K562 (cell line): ENCODE results near the gene ZNF624. TPM values are rescaled to one million over a fixed set of nuclear protein-coding genes. Genes with fewer than 3 reads are reported as not detected.

Experiments
- CBFA2T2 ChIP-seq: fragments of 450-650 bp; conservative IDR thresholded peaks from 2 replicates; pipeline ENCODE4 v1.6.1; 2017; ENCODE audit warnings: mild to moderate bottlenecking
- CREB3 ChIP-seq: fragments of 450-650 bp; conservative IDR thresholded peaks from 2 replicates; pipeline ENCODE4 v1.6.1; 2016; ENCODE audit warnings: missing genetic modification characterization, low read depth, mild to moderate bottlenecking, missing compliant biosample characterization, moderate library complexity
- HINFP ChIP-seq: fragments of 450-650 bp; conservative IDR thresholded peaks from 2 replicates; pipeline ENCODE4 v1.6.1; 2016; ENCODE audit warnings: missing genetic modification characterization, low read depth, mild to moderate bottlenecking, control low read depth, missing compliant biosample characterization
- HMBOX1 ChIP-seq: sonication (generic); IDR thresholded peaks from 2 replicates; pipeline ENCODE4 v1.6.1; 2016
- MTA2 ChIP-seq: fragments of 450-650 bp; IDR thresholded peaks from 2 replicates; pipeline ENCODE4 v1.6.1; 2016; ENCODE audit warnings: low read depth
- NFE2 ChIP-seq: IDR thresholded peaks from 2 replicates; pipeline ENCODE4 v1.6.1; 2014; ENCODE audit warnings: antibody characterized with exemption, low read depth
- RBM34 ChIP-seq: fragments of 200-400 bp; formaldehyde crosslinking; IDR thresholded peaks from 2 replicates; pipeline ENCODE4 v1.6.1; 2018; ENCODE audit warnings: low read length, borderline replicate concordance; ENCODE audit not compliant: insufficient read depth
- RCOR1 ChIP-seq, 2 experiments: IDR thresholded peaks; 2 replicates each; pipeline ENCODE4 v1.6.1; 2012; ENCODE audit warnings: low read depth in 2 of 2, low read length in 2 of 2, borderline replicate concordance in 1 of 2, improper control_type of control experiment in 1 of 2
- REST ChIP-seq, 2 experiments: fragments of 450-650 bp; formaldehyde crosslinking in 1 of 2; IDR thresholded peaks; 2 replicates each; pipeline versions ENCODE4 v1.4.0 to v1.6.1; 2014 to 2020; ENCODE audit warnings: mild to moderate bottlenecking in 2 of 2, borderline replicate concordance in 1 of 2, low read depth in 1 of 2
- SETDB1 ChIP-seq: IDR thresholded peaks from one replicate; pipeline ENCODE4 v1.6.1; 2012; ENCODE audit warnings: low read length, control low read depth, inconsistent platforms
- SRSF9 ChIP-seq: fragments of 200-400 bp; formaldehyde crosslinking; IDR thresholded peaks from 2 replicates; pipeline ENCODE4 v1.6.1; 2017; ENCODE audit warnings: low read depth, low read length, borderline replicate concordance
- THAP7 ChIP-seq: fragments of 250-450 bp; sonication (Bioruptor Pico); IDR thresholded peaks from 2 replicates; pipeline ENCODE4 v1.5.0; 2021
- YBX1 ChIP-seq: fragments of 450-650 bp; IDR thresholded peaks from 2 replicates; pipeline ENCODE4 v1.7.1; 2016; ENCODE audit warnings: mild to moderate bottlenecking
- ZNF197 ChIP-seq: fragments of 200-800 bp; sonication (Bioruptor generic); IDR thresholded peaks from 2 replicates; pipeline ENCODE4 v1.6.1; 2016; ENCODE audit warnings: low read depth, missing genetic modification characterization, missing compliant biosample characterization
- polyA plus RNA-seq, 8 experiments: library from polyadenylated mRNA; depleted of rRNA in 4 of 8; stranded (reverse) in 5 of 8; unstranded in 3 of 8; fragments of >200 nt; fragmentation: Nextera tagmentation in 2 of 8; fragmentation: Illumina TruSeq in 1 of 8; extraction: Ambion mirVana in 2 of 8; extraction: Trizol in 1 of 8; gene quantifications; 2 replicates each; pipeline versions ENCODE4 v1.2.1 to v1.2.3, GENCODE V29; 2011 to 2014; ENCODE audit warnings: inconsistent platforms in 1 of 8, missing spikeins in 1 of 8
- total RNA-seq, 7 experiments: library from RNA; depleted of rRNA in 6 of 7; stranded (reverse); fragments of >200 nt in 6 of 7; fragmentation: Illumina TruSeq in 2 of 7; extraction: Trizol in 2 of 7; gene quantifications; 2 replicates each; pipeline versions ENCODE4 v1.2.1 to v1.2.3, GENCODE V29; 2011 to 2021; ENCODE audit warnings: low replicate concordance in 1 of 7

ZNF624 gene
- total and polyA plus RNA-seq, 9 of the 15 experiments (the other 6 are each of a cell fraction or from before 2014, with no cell fraction given) = 0.34 to 2.1 (median 1.1) TPM

- TF ChIP-seq REST (IDR thresholded peaks at IDR 0.05; ENCODE audit: borderline replicate concordance) (peak; percentile 24; the same call in 1 of the 2 replicates), REST (CRISPR knock-in tag; IDR thresholded peaks at IDR 0.05; ENCODE audit: low read depth) (no peak), HINFP (no peak), CBFA2T2 (no peak), MTA2 (no peak), HMBOX1 (no peak), SETDB1 (no peak), THAP7 (no peak), NFE2 (no peak), YBX1 (no peak), RCOR1 (IDR thresholded peaks at IDR 0.05; ENCODE audit: borderline replicate concordance in 1 of 2, low read depth in 2 of 2, low read length in 2 of 2) (no peak), CREB3 (no peak), RBM34 (no peak), SRSF9 (no peak), ZNF197 (CRISPR knock-in tag) (no peak)
Observed at GRCh38 chr17:16589097-16589969, 64.3 kb downstream of the ZNF624 start (continued).
